HG02981 (cell line): ENCODE data around the gene RALGPS1.

Source experiments
- ATAC-seq: cut with Tn5 transposase; IDR thresholded peaks from one replicate; pipeline ENCODE4 v1.9.1; 2021; ENCODE audit warnings: mild to moderate bottlenecking, moderate library complexity; ENCODE audit not compliant: unreplicated experiment

The RALGPS1 gene

GRCh38 chr9:127092041-127092608 lies 177.5 kb downstream of the RALGPS1 start:
- no peak for ATAC-seq

- no peak for ATAC-seq
Measured at GRCh38 chr9:127093319-127094020, 178.9 kb downstream of the RALGPS1 start.

GRCh38 chr9:127095411-127095810 lies 180.8 kb downstream of the RALGPS1 start:
- ATAC-seq, result no peak

GRCh38 chr9:127096208-127096607 lies 181.6 kb downstream of the RALGPS1 start:
- no peak for ATAC-seq

GRCh38 chr9:127097683-127098082 lies 183.1 kb downstream of the RALGPS1 start:
- ATAC-seq, result no peak

- no peak for ATAC-seq
Measured at GRCh38 chr9:127098916-127099553, 184.5 kb downstream of the RALGPS1 start.

GRCh38 chr9:127099664-127100063 lies 185.1 kb downstream of the RALGPS1 start:
- ATAC-seq, result no peak

- ATAC-seq, result no peak
Measured at GRCh38 chr9:127102176-127102575, 187.6 kb downstream of the RALGPS1 start.

- ATAC-seq, result no peak
Measured at GRCh38 chr9:127102788-127103187, 188.2 kb downstream of the RALGPS1 start.

GRCh38 chr9:127104581-127105311 lies 190.2 kb downstream of the RALGPS1 start:
- ATAC-seq, result no peak

GRCh38 chr9:127105805-127106465 lies 191.4 kb downstream of the RALGPS1 start:
- ATAC-seq, result no peak

GRCh38 chr9:127106466-127106855 lies 191.9 kb downstream of the RALGPS1 start:
- ATAC-seq, result no peak

GRCh38 chr9:127107171-127107928 lies 192.8 kb downstream of the RALGPS1 start:
- no peak for ATAC-seq

GRCh38 chr9:127107929-127108876 lies 193.6 kb downstream of the RALGPS1 start:
- no peak for ATAC-seq

GRCh38 chr9:127109212-127109711 lies 194.7 kb downstream of the RALGPS1 start:
- ATAC-seq, result no peak

GRCh38 chr9:127112056-127112455 lies 197.5 kb downstream of the RALGPS1 start:
- no peak for ATAC-seq

GRCh38 chr9:127112735-127113161 lies 198.2 kb downstream of the RALGPS1 start:
- ATAC-seq, result no peak

- no peak for ATAC-seq
Measured at GRCh38 chr9:127113191-127113972, 198.8 kb downstream of the RALGPS1 start.
